NCI-H774 (cell line): ENCODE results near the gene KSR2.

Source experiments
- DNase-seq: peaks from one replicate; lab custom pipeline; 2025; lab: John Stamatoyannopoulos, UW

The KSR2 gene

DNA sequence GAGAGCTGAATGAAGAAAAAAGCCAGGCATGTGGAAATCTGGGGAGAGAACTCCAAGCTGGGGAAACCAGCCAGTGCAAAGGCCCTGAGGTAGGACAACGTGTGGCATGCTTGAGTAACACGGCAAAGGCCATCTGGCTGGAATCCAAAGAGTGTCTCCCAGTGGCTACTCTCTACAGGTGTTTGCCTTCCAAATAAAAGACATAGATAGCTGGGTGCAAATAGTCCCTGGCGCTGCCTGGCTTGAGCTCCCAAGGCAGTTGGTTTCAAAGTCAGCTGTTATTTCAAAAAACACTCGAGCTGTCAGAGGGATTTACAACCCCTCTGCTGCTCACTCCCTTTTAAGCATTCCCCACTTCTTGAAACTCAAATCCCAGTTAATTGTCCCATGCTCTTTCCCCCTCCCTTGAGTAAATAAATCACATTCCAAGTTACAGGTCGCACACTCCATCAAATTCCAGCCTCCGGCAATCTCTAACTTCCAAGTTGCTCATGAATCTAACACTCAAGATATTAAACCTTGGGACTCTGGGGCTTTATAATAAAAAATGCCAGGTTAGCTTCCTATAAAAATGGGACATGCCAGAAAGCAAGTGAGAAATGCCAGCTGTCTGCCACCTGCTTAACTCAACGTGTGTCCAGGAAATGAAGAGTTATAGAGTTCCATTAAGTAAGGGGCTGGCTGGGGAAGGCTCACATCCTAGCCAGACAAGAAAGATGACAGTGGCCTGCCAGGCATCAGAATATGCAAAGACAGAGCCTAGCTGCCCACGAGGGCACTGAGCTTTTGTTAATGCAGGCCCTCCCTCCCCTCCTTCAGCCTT lies 473.7 kb downstream of the KSR2 start:
- DNase-seq: peak; percentile 76

- no peak for DNase-seq
Measured at GRCh38 chr12:117491711-117492110, 477.1 kb downstream of the KSR2 start.

DNA sequence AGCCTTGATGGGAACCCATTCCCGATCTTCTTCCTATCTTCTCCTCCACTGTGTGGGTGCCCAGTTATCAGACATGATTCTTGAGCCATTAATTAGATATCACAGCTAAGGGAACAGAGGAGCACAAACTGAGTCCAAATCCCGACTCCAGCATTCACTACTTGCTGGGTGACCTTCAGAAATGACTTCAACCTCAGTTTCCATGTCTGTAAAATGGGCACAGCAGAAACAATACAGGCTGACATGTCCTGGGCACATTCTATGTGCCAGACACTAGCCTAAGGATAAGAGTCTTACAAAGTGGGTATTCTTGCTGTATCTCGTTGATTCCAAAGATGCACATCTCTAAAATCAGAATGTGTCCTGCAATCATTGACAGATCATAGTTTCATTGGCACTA lies 478.7 kb downstream of the KSR2 start:
- no peak for DNase-seq

DNA sequence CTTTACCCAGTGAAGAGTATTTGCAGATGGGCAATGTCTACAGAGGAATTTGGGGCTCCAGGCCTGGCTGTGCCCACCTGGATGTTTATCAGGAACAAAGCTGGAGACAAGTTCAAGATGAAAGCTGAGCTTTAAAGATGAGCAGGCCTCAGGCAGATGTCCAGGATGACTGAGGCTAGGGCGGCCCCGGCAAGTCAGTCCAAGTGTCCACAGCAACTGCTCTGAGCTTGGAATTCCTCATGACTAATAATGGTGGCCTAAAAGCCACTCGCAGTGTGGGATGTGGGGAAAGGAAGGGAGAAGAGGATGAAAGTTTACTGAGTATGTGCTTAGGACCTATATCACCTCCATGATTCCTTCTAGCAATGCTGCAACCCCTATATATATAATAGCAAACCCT lies 479.1 kb downstream of the KSR2 start:
- DNase-seq: no peak

GRCh38 chr12:117486840-117487659 lies 481.7 kb downstream of the KSR2 start:
- no peak for DNase-seq

GRCh38 chr12:117485984-117486839 lies 482.6 kb downstream of the KSR2 start:
- DNase-seq: peak; percentile 98

DNA sequence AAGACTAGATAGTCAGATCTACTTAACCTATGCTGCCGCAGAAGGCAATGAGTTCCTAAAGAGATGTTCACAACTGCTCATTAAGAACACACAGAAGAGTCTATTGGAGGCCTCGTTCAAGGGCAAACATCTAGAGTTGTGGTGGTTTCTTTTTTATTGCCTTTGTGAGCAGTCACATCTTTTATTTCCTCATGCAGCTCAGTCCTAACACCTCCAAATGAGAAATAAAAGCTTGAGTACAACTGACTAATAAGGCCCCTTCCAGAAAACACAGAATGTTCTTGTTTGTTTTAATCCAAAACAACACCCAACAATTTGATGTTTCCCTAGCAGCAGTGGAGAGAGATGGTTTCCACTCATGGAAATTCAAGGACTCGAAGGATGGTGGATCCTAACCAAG lies 483.9 kb downstream of the KSR2 start:
- DNase-seq: no peak

GRCh38 chr12:117483501-117483900 lies 485.3 kb downstream of the KSR2 start:
- no peak for DNase-seq

GRCh38 chr12:117481470-117481869 lies 487.3 kb downstream of the KSR2 start:
- no peak for DNase-seq

GRCh38 chr12:117476341-117476740 lies 492.4 kb downstream of the KSR2 start:
- DNase-seq: no peak

- DNase-seq: no peak
Measured at GRCh38 chr12:117473856-117474255, 494.9 kb downstream of the KSR2 start.

- DNase-seq: no peak
Measured at GRCh38 chr12:117472983-117473382, 495.8 kb downstream of the KSR2 start.

DNA sequence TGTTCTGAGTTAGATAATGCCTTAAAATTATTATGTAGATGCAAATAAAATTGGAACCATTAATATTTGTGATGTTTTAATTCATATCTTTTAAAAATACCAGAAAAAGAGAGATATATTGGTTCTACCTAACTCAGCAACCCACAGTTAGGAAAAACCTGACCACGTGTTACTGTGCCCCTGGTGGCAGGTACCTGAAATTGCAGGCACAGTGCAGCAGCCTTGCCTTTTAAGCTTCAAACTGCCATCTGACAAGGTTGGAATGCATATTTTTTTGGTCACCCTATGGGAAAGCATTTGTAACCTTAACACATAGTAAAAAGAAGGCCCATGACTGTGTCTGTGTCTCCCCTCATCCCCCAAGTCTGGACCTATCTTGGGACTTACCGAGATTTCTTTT lies 498.0 kb downstream of the KSR2 start:
- no peak for DNase-seq

GRCh38 chr12:117469883-117470483 lies 498.8 kb downstream of the KSR2 start:
- DNase-seq: no peak

GRCh38 chr12:117468016-117468415 lies 500.8 kb downstream of the KSR2 start:
- DNase-seq: peak; percentile 64

- DNase-seq: no peak
Measured at GRCh38 chr12:117467588-117467987, 501.2 kb downstream of the KSR2 start.

DNA sequence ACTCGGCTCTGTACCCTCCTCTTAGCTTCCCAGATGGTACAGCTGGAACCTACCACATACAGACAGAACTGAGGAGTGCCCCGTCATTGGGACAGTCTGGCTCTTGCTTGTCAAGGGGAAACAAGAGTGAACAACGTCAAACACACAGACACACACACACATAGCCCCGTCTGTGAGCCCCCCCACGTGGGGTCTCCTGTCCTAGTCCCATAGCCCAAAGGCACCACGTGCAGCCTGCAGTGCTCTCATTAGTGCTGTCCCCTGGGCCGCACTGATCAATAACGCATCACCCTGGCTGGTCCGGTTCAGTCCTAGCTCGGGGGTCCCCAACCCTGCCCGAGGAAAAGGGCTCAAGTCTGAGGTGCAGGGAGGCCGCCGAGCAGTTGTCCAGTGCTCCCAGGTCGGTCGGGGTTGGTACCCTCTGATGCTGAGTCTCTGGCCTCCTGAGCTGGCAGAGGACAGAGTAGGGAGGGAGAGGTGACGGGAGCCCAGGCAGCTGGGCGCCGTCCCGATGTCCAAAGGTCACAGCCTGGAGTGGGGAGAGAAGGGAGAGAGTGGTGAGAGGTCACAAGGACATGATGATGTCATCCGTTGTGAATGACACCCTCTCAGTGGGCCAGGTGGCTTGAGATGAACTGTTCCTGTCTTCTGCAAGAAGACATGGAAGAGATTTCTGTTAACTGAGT lies 502.0 kb downstream of the KSR2 start:
- no peak for DNase-seq

GRCh38 chr12:117461732-117462131 lies 507.1 kb downstream of the KSR2 start:
- DNase-seq: no peak

- no peak for DNase-seq
Measured at GRCh38 chr12:117459229-117459628, 509.6 kb downstream of the KSR2 start.

- no peak for DNase-seq
Measured at GRCh38 chr12:117457189-117457588, 511.6 kb downstream of the KSR2 start.

DNA sequence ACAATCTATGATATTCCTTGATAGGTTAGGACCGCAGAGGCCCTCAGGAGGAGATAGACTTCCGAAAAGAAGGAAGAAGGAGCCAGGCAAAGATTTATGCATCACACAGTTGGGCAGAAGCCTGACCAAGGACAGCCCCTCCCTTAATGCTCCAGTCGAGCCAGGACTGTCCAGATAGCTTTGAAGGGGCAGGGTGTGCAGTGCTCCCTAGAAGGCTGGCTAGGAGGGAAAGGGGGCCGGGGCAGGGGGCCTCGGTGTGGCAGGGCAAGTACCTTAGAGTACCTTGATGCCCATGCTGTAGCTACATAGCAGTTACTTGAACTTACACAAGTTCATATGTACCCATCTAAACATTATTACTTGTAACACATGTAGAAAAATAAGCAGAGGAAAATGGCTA lies 512.7 kb downstream of the KSR2 start:
- DNase-seq: no peak
